ENCODE results near the gene IBTK. TPM values are rescaled to one million over a fixed set of nuclear protein-coding genes. Genes with fewer than 3 reads are reported as not detected.

The IBTK gene
- total RNA-seq, 1 donor from 2014 or later = 34.8 TPM

GRCh38 chr6:82123632-82124031, 123.9 kb downstream of the IBTK start:
- Mint-ChIP-seq H3K27me3 (no peaks in the 10 kb centered on the region), H3K4me1 (ENCODE audit: low read depth) (no peaks in the 10 kb centered on the region), H3K4me3 (ENCODE audit: low read depth) (no peak overlapping the region), H3K36me3 (ENCODE audit: insufficient read depth) (no peaks in the 10 kb centered on the region), H3K9me3 (ENCODE audit: low read depth) (peaks cover 3% of the 10 kb centered on the region), H3K27ac (no peak overlapping the region)
- no peak for DNase-seq (ENCODE audit: low spot score, unreplicated experiment)
- no peak for TF ChIP-seq CTCF (IDR thresholded peaks at IDR 0.05; ENCODE audit: unreplicated experiment)

Other genes with a start within 250 kb of the IBTK start
- gene TPBG, start 116.1 kb upstream of the IBTK start, total RNA-seq = 31.3 and 32.0 TPM in 2 replicates

Measured in progenitor cell of endocrine pancreas (in vitro differentiated cells).